Endothelial cell of umbilical vein (primary cell): ENCODE results near the gene RPP21. TPM values are rescaled to one million over a fixed set of nuclear protein-coding genes. Genes with fewer than 3 reads are reported as not detected.

Experiments
- BruUV-seq: library from RNA; stranded (reverse); fragments of 400-500 nt; replicated peaks from 2 replicates; lab custom pipeline; 2021; lab: Mats Ljungman, UMichigan
- CTCF ChIA-PET: fragments of 300-600, 350-600 bp; sonication (Branson Sonifier 250); formaldehyde crosslinking; loops from one replicate; lab custom pipeline; 2021; ENCODE audit warnings: antibody characterized with exemption, inconsistent platforms; lab: Charles Lee
- POLR2A ChIA-PET: fragments of 300-600, 350-600 bp; sonication (Branson Sonifier 250); formaldehyde crosslinking; loops from one replicate; lab custom pipeline; 2021; ENCODE audit warnings: antibody characterized with exemption, inconsistent platforms; lab: Charles Lee
- DNase-seq: peaks from one replicate; pipeline ENCODE4 v3.0.0-alpha.2; 2011; ENCODE audit warnings: low read depth, low spot score
- FAIRE-seq: peaks from 2 replicates; lab custom pipeline; 2011; peaks lifted over from hg19 to GRCh38; lab: Jason Lieb, UNC
- H2AFZ ChIP-seq: 2 replicates; pipeline ENCODE4 v1.6.0; 2012; ENCODE audit warnings: low read depth, low read length, control low read depth, inconsistent platforms
- H3K27ac ChIP-seq: 2 replicates; pipeline ENCODE4 v1.5.1; 2011; ENCODE audit warnings: low read depth, mild to moderate bottlenecking, control low read depth, low read length, moderate library complexity; ENCODE audit not compliant: insufficient read depth
- H3K27me3 ChIP-seq, 2 experiments: 2 replicates each; pipeline versions ENCODE4 v1.6.0 to v1.6.1; 2011; ENCODE audit warnings: low read length in 2 of 2, mixed read lengths in 1 of 2; ENCODE audit not compliant: control insufficient read depth in 2 of 2, insufficient read depth in 2 of 2
- H3K36me3 ChIP-seq, 2 experiments: 2 replicates in 1 of 2; 3 replicates in 1 of 2; pipeline ENCODE4 v1.5.1; 2011; ENCODE audit warnings: low read length in 2 of 2, mild to moderate bottlenecking in 1 of 2, moderate library complexity in 1 of 2; ENCODE audit not compliant: control insufficient read depth in 2 of 2, insufficient read depth in 2 of 2; ENCODE audit errors: extremely low read depth in 1 of 2
- H3K4me1 ChIP-seq: 3 replicates; pipeline ENCODE4 v1.5.1; 2011; ENCODE audit warnings: mild to moderate bottlenecking, low read length; ENCODE audit not compliant: control insufficient read depth, insufficient read depth; ENCODE audit errors: extremely low read depth
- H3K4me2 ChIP-seq: 2 replicates; pipeline ENCODE4 v1.6.1; 2011; ENCODE audit warnings: low read length, control low read depth, mixed read lengths; ENCODE audit not compliant: insufficient read depth
- H3K4me3 ChIP-seq, 3 experiments: fragments of 200-600 bp in 1 of 3; sonication (generic), shearing (Covaris generic) in 1 of 3; replicated peaks in 1 of 3; 2 replicates each; pipeline ENCODE4 v1.5.1; 2011 to 2016; ENCODE audit warnings: control low read depth in 3 of 3, low read length in 3 of 3, mild to moderate bottlenecking in 2 of 3, inconsistent platforms in 1 of 3, low read depth in 1 of 3, moderate library complexity in 1 of 3; ENCODE audit not compliant: insufficient read depth in 1 of 3
- H3K79me2 ChIP-seq: 2 replicates; pipeline ENCODE4 v1.6.0; 2012; ENCODE audit warnings: low read length, inconsistent platforms; ENCODE audit not compliant: control insufficient read depth, insufficient read depth
- H3K9ac ChIP-seq: replicated peaks from 2 replicates; pipeline ENCODE3; 2011; ENCODE audit warnings: low read length, control low read depth; ENCODE audit not compliant: insufficient read depth; ENCODE audit errors: extremely low read depth
- H3K9me1 ChIP-seq: replicated peaks from 3 replicates; pipeline ENCODE4 v1.6.0; 2011; ENCODE audit warnings: mild to moderate bottlenecking, low read length; ENCODE audit not compliant: control insufficient read depth, insufficient read depth; ENCODE audit errors: extremely low read depth
- H3K9me3 ChIP-seq: replicated peaks from 2 replicates; pipeline ENCODE4 v1.5.1; 2012; ENCODE audit warnings: low read length, inconsistent platforms; ENCODE audit not compliant: control insufficient read depth, insufficient read depth
- H4K20me1 ChIP-seq: replicated peaks from 2 replicates; pipeline ENCODE3; 2011; ENCODE audit warnings: mild to moderate bottlenecking, low read length; ENCODE audit not compliant: control insufficient read depth, insufficient read depth; ENCODE audit errors: extremely low read depth
- CTCF ChIP-seq, 2 donors: IDR thresholded peaks; 1 replicate in 1 of 2; 2 replicates in 1 of 2; pipeline ENCODE4 v1.5.1; 2011; ENCODE audit warnings: low read length in 2 of 2, mild to moderate bottlenecking in 2 of 2, moderate library complexity in 2 of 2, control low read depth in 1 of 2, inconsistent platforms in 1 of 2, low read depth in 1 of 2; ENCODE audit not compliant: insufficient read depth in 1 of 2; ENCODE audit errors: extremely low read depth in 1 of 2
- EZH2 ChIP-seq: IDR thresholded peaks from 2 replicates; pipeline ENCODE4 v1.6.1; 2012; ENCODE audit warnings: borderline replicate concordance, low read depth, mild to moderate bottlenecking, moderate library complexity, low read length, inconsistent platforms; ENCODE audit not compliant: severe bottlenecking
- GATA2 ChIP-seq: IDR thresholded peaks from 2 replicates; pipeline ENCODE4 v1.7.0; 2011; ENCODE audit warnings: low read depth, mild to moderate bottlenecking, moderate library complexity, mixed read lengths, low read length; ENCODE audit not compliant: insufficient read length, insufficient read depth
- JUN ChIP-seq: IDR thresholded peaks from 2 replicates; pipeline ENCODE4 v1.6.1; 2011; ENCODE audit warnings: borderline replicate concordance, low read depth; ENCODE audit not compliant: insufficient read length, insufficient read depth
- MYC ChIP-seq: IDR thresholded peaks from one replicate; pipeline ENCODE4 v1.6.1; 2011; ENCODE audit warnings: mild to moderate bottlenecking, low read depth, low read length
- POLR2A ChIP-seq: IDR thresholded peaks from 2 replicates; pipeline ENCODE4 v1.6.1; 2012; ENCODE audit warnings: low read depth, mild to moderate bottlenecking, control low read depth, low read length
- POLR2AphosphoS5 ChIP-seq: IDR thresholded peaks from 2 replicates; pipeline ENCODE4 v1.6.1; 2012; ENCODE audit warnings: low read depth, mild to moderate bottlenecking, control low read depth, low read length, moderate library complexity; ENCODE audit not compliant: insufficient read depth
- dilution Hi-C: fragments of 300-500 bp; cut with MboI; formaldehyde crosslinking; loops from one replicate; pipeline ENCODE4 v1.15.0; 2019; ENCODE audit warnings: low sequenced_read_pairs; ENCODE audit not compliant: extremely low pct_ligation_motif_present
- intact Hi-C: fragments of 100-400 bp; cut with micrococcal nuclease; formaldehyde crosslinking; loops from one replicate; pipeline ENCODE4 v1.10.0; 2022
- polyA plus RNA-seq, 4 experiments: library from polyadenylated mRNA; depleted of rRNA in 3 of 4; stranded (reverse) in 3 of 4; unstranded in 1 of 4; fragments of >200 nt; gene quantifications; 2 replicates each; pipeline versions ENCODE4 v1.2.1 to v1.2.3, GENCODE V29; 2011 to 2012; ENCODE audit warnings: missing spikeins in 1 of 4
- total RNA-seq: library from RNA; stranded (reverse); gene quantifications from 2 replicates; pipeline ENCODE4 v1.2.3, GENCODE V29; 2021
- TF ChIP-seq, protein P1 (sequence below): IDR thresholded peaks from 2 replicates; pipeline ENCODE4 v1.6.1; 2011; ENCODE audit not compliant: insufficient read depth, insufficient read length

Gene RPP21
- total and polyA plus RNA-seq, 2 donors (not counting 3 experiments of a cell fraction or from before 2014, with no cell fraction given) = 35.3 to 101 TPM

DNA sequence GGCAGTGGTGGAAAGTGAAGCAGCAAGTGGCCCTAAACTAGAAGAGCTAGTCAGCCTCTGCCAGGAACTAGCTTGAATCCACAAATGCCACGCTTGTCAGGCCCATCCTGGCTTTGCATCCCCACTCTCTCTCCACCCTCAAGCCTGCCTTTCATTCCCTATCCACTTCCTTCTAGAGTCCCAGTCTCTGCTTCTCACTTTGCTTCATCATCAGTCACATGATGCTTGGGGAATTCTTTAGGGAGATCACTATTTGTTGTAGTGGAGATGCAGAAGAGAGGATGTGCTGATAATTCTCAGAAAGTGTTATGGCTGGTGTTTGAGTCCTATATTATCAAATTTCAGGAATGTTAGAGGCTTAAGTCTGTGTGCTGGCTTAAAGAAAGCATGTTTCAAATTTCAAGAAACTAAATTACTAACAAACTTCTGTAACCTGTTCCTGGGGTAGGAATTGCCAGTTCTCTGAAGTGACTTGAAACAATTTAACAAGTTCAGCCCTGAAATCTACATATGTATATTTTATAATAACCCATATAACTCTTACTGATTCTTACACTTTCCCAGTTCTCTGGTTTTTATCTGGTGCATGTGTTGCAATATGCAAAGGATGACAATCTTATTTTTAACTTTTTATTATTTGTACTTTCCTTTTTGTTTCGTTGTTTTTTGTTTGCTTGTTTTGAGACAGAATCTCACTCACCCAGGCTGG, 10.7 kb upstream of the RPP21 start:
- no peak for DNase-seq
- Histone ChIP-seq H3K9me1 (no peaks in the 10 kb centered on the region), H3K9me3 (no peaks in the 10 kb centered on the region), H3K36me3 (peaks cover 9 to 25% of the 10 kb centered on the region in 2 experiments), H4K20me1 (no peaks in the 10 kb centered on the region), H3K27ac (no peak overlapping the region), H3K4me3 (no peak overlapping the region), H3K9ac (no peak overlapping the region), H3K4me1 (no peaks in the 10 kb centered on the region), H2AFZ (no peak overlapping the region), H3K4me2 (no peak overlapping the region), H3K79me2 (no peaks in the 10 kb centered on the region), H3K27me3 (no peaks in the 10 kb centered on the region)
- POLR2A ChIA-PET = no interaction called here
- FAIRE-seq = no peak
- CTCF ChIA-PET = no interaction called here
- intact Hi-C loops (no loop called here), dilution Hi-C loops (no loop called here)
- no TSS peak for BruUV-seq
- TF ChIP-seq CTCF (IDR thresholded peaks at IDR 0.05; ENCODE audit: extremely low read depth in 1 of 2, insufficient read depth in 1 of 2, low read depth in 1 of 2, low read length in 2 of 2) = no peak
- no peak for TF ChIP-seq EZH2
- TF ChIP-seq POLR2A = no peak
- no peak for TF ChIP-seq JUN
- no peak for TF ChIP-seq GATA2
- TF ChIP-seq MYC = no peak
- TF ChIP-seq, protein P1, sequence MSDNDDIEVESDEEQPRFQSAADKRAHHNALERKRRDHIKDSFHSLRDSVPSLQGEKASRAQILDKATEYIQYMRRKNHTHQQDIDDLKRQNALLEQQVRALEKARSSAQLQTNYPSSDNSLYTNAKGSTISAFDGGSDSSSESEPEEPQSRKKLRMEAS = no peak
- no peak for TF ChIP-seq POLR2AphosphoS5
